Stimulated activated CD4-positive, alpha-beta T cell treated with anti-CD3 and anti-CD28 coated beads, Interleukin-1b, Interleukin-23, amount 100 ng/mL, for 4 hours (primary cell): ENCODE results near the gene MPDZ.
"Not testable (repeated sequence)": the region's sequence is repeated elsewhere in the genome, so short reads cannot be mapped to it uniquely, and the experiment has no call there.

Source experiments
- DNase-seq, 2 donors: peaks; one replicate each; pipeline ENCODE4 v3.0.0-alpha.2; 2020; ENCODE audit warnings: low read depth in 2 of 2

The MPDZ gene

DNA sequence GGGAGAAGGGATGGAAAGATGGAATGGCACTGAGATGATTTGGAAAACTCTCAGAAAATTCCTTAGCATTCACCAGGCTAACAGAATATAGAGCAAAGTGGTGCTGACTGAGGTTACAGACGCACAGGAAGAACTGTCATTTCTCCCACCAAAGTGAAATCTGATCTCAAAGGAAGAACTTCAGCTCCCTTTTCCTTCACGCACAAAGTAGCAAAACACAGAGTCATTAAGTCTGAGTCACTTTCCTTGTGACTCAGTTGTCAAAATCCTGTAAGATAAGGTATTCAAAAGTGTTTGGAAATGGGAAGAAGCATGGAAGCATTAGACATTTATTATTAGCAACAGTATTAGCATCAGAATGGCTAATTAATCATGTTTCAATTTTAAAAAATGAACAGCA is 11.7 kb downstream of the MPDZ start:
- DNase-seq, result no peak

DNA sequence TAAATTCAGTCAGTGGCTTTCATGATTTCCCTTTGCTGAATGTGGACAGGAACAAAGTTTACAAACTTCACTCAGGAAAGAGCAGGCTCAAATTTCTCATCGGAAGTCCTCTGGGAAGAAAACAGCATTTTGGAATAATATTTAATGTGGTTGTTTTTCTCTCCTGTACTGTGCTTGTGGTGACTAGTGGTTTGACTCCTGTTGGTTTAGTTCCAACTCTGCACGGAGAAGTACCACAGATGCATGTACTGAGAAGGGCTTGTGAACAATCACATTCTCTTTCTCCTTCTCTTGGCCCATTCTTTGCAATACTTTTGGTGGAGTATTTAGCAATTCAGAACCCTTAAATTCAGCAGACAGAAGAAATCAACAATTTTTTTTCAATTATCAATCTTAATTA is 13.3 kb downstream of the MPDZ start:
- DNase-seq, result no peak

DNA sequence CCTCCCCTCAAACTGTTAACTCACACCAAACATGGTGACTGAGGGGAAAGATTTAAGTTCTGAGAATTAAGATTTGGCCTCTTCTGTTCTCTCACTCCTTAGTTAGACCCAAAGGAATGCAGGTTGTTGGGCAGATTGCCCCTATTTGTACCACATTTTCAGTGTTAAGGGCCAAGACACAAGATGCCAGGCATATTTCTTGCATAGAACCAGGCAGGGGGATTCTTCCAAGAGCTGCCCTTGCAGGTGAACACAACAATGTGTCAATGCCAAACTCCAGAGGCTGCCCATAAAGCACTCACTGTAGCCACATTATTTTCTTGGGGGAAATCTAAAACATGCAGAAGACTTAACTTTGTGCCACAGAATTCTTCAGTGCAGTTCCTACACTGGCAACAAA is 14.7 kb downstream of the MPDZ start:
- DNase-seq, result no peak

DNA sequence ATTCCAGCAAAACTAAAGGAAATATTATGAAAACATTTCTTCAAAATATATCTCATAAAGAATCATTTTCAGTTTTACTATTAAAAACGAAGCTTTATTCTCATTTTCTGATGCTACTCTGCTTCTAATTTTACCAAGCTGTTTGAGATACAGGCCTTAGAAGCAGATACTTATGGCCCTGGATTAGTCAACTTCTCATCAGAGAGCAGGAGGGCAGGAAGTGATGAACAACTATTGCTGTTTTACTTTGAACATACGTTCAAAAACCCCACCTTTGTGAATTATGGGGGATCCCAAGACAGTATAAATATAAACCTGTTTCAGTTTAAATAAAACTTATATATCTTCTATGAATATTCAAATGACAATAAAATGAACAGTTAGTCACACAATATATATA is 16.0 kb downstream of the MPDZ start:
- no peak for DNase-seq

DNA sequence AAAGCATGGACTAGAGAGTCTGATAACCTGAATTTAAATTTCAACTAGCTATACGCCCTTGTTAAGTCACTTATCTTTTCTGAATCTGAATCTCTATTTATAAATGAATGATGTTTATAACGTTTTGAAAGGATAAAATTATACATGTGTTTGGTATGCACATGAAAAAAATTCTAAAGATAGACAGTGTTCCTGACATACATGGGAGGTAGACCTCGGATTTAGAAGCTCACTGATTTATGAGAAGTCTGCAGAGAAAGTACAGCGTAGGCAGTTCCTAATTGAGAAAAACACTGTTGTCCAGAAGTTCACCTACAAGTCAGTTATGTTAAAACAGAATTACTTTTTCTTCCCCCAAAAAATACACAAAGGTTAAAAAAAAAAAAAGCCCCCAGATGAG is 26.6 kb downstream of the MPDZ start:
- no peak for DNase-seq

DNA sequence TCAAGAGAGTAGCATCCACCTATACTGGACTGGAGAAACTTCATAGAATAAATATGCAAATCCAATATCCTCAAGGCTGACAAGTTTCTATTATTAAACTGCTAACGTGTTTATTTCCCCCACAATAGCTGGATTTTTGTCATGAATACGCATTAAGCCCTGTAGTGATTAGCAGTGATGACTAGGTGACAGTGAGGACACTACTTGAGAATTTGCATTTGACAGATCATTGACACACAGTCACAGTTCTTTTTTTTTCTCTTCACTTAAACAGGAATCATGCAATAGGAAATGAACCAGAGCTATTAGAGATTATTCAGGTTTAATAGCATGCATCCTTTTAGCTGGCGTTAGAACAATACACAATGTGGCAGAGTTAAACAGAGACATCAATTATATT is 35.3 kb downstream of the MPDZ start:
- DNase-seq, result no peak

DNA sequence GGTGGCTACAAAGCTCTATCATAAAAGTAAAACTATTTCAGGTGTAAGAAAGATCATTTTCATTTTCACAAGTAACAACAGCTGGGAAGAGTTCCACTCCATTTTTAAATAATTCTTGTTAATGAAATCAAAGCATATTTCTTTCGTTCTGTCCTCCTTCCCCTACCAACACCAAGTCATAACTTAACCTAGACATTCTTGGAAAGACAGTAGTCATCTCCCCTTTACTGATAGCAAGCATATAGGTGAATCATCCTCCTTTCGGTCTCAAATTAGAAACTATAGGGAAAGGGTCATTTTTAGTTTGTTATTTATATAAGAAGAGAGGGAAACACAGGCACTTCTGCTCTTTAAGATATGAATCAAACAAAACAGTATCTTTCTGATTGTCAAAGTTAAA is 38.2 kb downstream of the MPDZ start:
- DNase-seq, result no peak

DNA sequence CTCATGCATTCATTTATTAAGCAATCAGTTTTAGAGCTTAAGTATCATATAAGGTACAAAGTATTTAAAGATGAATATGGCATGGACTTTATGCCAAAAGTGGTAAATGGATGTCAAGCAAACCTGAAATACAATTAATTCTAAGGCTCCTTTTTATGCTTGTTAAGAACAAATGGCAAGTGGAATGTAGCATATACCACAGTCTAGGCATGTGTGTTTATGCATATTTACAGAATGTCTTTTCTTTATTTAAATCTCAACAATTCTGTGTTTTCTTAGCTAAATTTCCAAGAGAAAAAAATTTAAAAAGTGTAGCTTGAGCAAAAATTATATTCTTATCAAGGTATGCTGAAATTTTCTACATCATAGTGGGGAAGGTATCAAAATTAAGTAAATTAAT is 39.8 kb downstream of the MPDZ start:
- no peak for DNase-seq

DNA sequence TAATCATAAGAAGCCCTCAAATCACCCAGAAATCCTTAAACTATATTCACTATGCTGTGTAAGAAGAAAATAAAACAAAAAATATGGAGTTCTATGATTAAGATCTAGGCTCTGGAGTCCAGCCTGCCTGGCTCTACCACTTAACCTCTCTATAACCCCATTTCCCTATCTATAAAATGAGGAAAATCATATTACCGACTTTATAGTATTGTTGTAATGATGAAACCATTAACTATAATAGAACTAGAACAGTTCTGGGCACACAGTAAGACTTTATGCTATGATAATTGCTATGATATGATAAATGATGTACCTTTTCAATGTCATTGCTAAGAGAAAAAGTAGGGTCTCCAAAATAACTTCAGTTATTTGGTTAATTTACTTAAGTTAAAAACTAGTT is 40.3 kb downstream of the MPDZ start:
- no peak for DNase-seq

DNA sequence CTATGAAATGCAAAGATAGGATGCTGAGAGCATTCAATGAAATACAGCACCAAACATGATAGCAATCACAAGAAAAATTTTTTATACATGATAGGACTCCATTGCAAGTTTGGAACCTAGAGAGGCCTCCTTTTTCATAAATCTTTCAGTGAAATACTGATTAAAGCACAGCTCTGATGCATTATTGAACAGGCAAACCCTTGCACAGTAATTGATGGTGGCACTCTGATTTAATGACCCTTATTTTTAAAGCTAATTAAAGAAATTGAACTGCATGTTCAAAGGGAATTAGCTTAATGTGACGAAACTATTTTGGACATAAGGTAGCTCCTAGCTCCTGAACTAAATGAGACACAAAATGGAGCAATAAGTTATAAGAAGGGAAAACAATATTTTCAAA is 44.6 kb downstream of the MPDZ start:
- DNase-seq, result no peak

DNA sequence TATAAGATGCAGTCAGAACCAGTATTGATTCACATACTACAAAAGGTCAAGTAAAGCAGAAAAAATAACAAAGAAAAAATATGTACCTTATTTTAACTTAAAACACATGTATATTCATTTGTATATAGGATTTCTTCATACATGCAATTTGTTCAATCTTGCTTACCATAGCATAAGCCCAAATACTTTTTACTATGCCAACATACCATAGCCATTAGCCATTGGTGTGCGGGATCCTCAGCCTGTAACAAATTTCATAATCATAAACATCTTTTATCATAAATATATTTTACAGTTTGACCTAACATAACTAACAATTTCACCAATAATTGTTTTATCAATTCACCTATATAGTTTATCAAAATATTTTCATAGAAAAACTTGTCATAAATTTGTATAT is 51.1 kb downstream of the MPDZ start:
- DNase-seq, result no peak

DNA sequence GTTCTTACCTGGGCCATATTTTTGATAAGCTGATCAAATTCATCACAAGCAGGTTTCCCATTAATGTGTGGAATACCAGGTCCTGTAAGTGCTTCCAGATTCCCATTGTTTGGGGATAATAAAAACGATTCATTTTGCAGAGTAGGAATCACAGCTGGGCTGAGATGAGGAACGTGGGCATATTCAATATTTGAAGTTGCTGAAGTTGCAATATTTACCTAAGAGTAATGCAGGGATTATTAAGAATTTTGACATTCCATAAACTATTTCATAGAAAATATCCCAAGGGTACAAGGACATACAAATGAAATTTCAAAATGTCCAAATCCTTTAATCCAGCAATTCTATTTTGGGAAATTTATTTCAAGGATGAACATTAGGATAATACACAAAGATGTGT is 55.1 kb downstream of the MPDZ start:
- no peak for DNase-seq

DNA sequence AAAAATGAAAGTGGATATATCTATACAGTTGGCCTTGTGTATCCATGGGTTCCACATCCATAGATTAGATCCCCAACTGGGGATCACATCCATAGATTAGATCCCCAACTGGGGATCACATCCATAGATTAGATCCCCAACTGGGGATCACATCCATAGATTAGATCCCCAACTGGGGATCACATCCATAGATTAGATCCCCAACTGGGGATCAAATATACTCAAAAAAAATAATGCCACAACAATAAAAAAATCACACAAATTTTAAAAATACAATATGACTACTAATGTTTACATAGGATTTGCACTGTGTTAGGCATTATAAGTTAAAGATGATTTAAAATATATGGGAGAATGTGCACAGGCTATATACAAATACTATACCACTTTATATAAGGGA is 56.8 kb downstream of the MPDZ start:
- not testable (repeated sequence) for DNase-seq

DNA sequence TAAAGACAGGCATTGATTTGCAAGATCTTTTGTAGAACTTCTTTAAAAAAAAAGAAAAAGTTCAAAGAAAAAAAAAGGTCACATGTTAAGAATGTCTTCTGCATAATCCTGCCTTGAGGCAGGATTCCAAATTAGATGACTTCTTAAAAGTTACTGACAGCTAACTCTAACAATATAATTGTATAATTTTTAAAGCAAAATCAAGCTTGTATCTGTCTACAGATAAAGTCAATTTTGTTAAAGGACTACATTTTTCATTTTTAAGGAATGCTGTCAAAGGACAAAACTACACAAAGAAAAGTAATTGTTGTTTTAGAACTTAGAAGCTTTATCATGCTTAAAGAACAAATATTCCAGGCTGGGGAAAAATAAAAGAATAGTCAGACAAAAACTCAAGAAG is 57.8 kb downstream of the MPDZ start:
- no peak for DNase-seq

DNA sequence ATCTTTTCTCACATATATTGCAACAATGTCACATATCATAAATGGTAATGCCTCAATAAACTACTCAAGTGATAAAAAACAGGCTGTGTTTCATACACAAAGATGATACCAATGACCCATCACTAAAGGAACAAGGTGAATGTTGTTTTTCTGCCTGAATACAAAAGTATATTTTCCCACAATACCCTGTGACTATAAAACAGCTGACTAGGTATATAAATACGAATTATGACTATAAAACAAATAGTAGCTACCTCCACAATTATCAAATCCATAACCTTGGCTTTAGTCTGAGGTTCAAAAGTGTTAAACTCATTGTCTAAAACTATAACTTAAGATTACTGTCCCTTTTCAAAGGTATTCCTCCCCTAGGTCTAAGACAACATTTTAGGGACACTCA is 58.7 kb downstream of the MPDZ start:
- no peak for DNase-seq

DNA sequence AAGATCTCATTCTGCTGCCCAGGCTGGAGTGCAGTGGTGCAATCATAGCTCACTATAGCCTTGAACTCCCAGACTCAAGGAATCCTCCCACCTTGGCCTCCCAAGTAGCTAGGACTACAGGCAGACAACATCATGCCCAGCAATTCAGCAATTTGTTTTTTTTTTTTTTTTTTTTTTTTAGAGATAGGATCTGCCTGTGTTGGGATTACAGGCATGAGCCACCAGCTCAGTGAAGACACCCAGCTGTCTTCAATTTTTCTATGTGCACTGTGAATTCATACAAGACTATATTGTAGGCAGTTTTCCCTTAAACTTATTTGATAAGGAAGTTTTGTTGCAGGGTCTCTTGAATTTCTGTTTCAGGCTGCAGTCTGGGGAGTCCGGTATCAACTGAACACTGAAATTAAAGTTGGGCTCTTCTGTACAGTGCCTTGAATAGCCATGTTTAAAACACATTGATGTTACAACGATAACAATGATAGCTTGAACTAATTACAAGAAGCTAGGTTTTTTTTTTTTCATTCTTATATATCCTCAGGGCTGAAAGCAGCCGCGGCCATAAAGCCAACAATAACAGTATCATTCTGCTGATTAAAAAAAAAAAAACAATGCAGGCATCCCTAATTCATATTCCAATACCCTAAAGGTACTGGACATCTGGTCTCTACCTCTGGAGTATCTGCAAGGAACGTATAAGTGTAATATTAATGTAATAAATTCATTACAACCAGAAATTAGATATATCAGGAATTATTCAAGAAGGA is 63.5 kb downstream of the MPDZ start:
- no peak for DNase-seq

DNA sequence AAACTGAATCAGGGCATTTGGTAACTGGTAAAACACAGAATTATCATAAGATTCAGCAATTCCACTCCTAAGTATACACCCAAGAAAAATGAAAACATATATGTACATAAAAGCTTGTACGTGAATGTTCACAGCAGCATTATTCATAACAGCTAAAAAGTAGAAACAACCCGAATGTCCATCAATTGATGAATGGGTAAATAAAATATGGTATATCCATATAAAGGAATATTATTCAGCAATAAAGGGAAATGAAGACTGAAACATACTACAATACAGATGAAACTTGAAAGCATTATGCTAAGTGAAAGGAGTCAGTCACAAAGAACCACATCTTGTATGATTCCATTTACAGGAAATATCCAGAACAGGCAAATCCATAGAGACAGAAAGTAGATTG is 65.5 kb downstream of the MPDZ start:
- no peak for DNase-seq

DNA sequence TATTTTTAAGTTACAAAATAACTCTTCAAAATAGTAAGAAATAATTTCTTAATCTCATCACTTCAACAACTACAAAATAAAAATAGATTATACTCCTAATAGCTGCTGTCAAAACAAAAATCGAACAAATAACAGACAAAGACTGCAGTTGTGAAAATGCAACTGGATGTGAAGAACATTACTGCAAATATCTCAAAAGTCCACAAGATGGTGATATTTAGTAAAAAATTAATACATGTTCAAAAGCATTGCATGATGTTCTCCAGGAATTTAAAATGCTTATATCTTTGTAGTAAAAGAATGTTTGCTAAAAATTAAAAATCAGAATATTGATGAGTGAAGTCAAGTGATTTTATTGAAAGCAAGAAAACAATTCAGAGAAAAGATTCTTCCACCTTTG is 66.2 kb downstream of the MPDZ start:
- DNase-seq, result no peak

DNA sequence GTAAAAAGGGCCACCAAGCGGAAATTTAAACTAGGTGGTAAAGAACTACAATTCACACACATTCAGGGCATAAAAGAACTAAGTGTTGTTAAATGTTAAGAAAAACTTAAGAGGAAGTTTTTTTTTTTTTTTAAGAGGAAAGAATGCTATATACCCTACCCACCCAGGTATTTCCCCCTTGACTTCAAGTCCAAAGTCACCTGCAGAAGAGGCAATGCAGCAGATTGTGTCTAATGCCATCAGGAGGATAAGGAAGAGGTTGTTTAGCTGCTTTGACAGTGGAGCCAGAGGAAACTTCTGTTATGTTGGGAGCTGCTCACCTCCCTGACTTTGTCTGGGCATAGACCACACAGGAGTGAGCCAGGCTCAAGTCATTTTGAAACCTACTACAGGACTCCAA is 69.2 kb downstream of the MPDZ start:
- DNase-seq, result no peak

DNA sequence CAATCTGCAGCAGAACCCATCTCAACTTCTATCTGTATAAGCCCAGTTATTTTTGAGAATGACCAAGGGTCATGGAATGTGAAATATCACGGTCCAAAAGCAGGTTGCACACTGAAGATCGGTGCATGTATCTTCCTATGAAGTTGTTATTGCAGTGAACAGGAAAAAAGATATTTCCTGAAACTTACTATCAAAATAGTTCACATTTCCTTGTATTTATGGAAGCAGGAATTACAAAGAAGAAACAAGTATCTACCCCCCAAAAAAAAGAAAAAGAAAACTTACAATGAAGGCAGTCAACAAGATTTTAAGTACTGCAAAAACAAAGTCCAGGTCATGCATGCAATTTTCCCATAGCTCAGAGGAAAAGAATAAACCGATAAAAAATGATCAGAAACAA is 70.0 kb downstream of the MPDZ start:
- no peak for DNase-seq

DNA sequence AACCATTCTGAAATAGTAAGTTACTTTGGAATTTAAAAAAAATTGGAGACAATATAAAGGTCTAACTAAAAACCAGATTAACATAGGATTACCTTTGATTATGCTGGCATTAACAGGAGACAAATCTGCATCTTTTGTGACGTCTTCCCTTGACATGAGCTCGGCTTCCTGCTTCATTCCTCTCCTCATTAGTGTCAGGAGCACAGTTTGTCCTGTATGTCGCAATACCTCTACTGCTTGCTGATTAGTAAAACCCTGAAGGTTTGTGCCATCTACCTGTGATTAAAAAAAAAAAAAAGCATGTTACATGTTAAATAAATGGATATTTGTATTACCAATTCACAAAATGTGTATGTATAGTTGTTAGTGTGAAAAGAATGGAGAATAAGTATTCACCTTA is 73.7 kb downstream of the MPDZ start:
- DNase-seq, result no peak

DNA sequence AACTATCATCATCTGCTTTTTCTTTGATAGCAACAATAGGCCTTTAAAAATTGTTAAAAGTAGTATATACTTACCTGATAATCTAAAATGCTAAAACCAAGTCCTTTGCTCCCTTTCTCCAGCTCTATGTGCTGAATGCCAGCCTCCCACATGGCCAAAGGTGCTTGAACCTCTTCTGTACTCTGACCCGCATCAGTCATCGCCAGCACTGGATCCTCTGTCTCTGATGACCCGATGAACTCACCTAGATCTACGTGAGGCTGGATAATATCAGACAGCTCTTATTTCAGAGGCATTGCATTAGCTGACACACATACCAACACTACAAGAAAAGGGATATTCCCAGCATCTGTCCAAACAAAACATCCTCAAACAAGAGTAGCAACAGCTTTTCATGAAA is 89.5 kb downstream of the MPDZ start:
- DNase-seq, result no peak

DNA sequence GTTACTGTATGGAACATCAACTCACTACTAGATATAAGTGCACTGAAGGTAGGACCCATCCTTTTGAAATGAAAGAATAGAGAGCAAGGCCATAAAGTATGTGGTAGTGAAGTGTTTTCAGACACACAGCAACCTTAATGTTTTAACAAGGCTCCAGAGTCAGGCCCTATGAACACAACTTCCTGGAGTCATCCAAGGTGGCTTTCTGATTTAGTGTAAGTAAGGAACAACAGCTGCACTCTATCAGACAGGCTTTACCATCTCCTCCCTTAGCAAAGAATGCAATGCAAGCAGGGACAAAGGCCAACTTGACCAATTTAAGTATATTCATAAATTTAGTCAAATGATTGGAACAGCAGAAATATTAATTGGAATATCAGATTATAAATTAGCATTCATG is 90.1 kb downstream of the MPDZ start:
- DNase-seq, result no peak

DNA sequence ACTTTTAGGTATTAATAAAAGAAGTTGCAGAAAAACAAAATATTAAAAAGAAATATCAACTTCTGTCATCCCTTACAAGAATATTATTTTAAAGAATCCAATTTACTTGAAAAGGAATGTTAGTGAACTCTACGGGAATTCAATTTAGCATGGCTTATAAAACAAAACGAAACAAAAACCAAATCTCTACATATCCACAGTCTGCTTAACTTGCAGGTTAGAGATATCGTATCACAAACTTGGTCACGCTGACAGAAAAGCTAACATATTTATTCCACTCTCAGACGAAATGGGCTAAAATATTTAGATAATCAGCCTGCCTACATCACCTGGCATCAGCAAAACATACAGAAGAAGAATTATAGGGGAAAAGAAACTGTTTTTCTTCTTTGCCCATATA is 92.7 kb downstream of the MPDZ start:
- no peak for DNase-seq
